Measurements from ENCODE around the gene ACAN. TPM values are rescaled to one million over a fixed set of nuclear protein-coding genes. Genes with fewer than 3 reads are reported as not detected.

ACAN gene
- total RNA-seq, 2 experiments from 2014 or later = not detected

DNA sequence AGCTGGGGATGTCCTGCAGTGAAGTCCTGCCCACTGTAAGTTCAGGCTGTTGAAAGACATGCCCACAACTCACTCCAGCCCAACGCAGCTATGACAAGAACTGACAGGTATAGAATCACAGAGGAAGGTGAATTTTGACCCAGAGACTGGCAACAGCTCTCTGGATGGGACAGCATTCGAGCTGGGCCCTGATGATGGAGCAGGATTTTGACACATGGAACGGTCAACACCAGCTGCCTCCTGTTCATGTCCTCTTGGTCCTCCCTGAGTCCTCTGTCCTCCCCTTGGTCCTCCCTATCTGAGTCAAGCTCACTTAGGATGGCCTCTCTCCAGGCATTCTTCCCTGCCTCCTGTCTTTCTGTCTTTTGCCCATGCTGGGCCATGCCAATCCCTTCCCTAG, 15.2 kb upstream of the ACAN start:
- H3K4me1 ChIP-seq (ENCODE audit: insufficient read depth, low read length) = no peaks in the 10 kb centered on the region
- H3K9me3 Mint-ChIP-seq = peaks cover 5% of the 10 kb centered on the region
- no peak overlapping the region for H3K27ac Mint-ChIP-seq
- DNase-seq = no peak
- ChIA-PET CTCF (no interaction called here), POLR2A (no interaction called here)
- H3K4me3 ChIP-seq (ENCODE audit: low read length) = no peak overlapping the region
- intact Hi-C loops (cut with DNase I, micrococcal nuclease) = no loop called here
- H3K9me3 ChIP-seq (ENCODE audit: control insufficient read depth in 1 of 2, insufficient read depth in 1 of 2, low read length in 2 of 2) = no peaks in the 10 kb centered on the region
- ATAC-seq (ENCODE audit: poor library complexity) = no peak
- TF ChIP-seq, protein P1, sequence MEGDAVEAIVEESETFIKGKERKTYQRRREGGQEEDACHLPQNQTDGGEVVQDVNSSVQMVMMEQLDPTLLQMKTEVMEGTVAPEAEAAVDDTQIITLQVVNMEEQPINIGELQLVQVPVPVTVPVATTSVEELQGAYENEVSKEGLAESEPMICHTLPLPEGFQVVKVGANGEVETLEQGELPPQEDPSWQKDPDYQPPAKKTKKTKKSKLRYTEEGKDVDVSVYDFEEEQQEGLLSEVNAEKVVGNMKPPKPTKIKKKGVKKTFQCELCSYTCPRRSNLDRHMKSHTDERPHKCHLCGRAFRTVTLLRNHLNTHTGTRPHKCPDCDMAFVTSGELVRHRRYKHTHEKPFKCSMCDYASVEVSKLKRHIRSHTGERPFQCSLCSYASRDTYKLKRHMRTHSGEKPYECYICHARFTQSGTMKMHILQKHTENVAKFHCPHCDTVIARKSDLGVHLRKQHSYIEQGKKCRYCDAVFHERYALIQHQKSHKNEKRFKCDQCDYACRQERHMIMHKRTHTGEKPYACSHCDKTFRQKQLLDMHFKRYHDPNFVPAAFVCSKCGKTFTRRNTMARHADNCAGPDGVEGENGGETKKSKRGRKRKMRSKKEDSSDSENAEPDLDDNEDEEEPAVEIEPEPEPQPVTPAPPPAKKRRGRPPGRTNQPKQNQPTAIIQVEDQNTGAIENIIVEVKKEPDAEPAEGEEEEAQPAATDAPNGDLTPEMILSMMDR (IDR thresholded peaks at IDR 0.05) = no peak
- no peaks in the 10 kb centered on the region for H3K4me1 Mint-ChIP-seq (ENCODE audit: low read depth)
- no peaks in the 10 kb centered on the region for H3K36me3 ChIP-seq (ENCODE audit: insufficient read depth, low read length)
- H3K27me3 ChIP-seq (ENCODE audit: control insufficient read depth in 1 of 2, insufficient read depth in 2 of 2, low read length in 2 of 2) = peaks cover 8 to 14% of the 10 kb centered on the region in 2 experiments
- no peak overlapping the region for H3K27ac ChIP-seq (ENCODE audit: low read depth in 1 of 2, low read length in 2 of 2)
- H3K36me3 Mint-ChIP-seq (ENCODE audit: low read depth) = no peaks in the 10 kb centered on the region
- H3K27me3 Mint-ChIP-seq = peaks cover 19% of the 10 kb centered on the region
- no peak overlapping the region for H3K4me3 Mint-ChIP-seq

DNA sequence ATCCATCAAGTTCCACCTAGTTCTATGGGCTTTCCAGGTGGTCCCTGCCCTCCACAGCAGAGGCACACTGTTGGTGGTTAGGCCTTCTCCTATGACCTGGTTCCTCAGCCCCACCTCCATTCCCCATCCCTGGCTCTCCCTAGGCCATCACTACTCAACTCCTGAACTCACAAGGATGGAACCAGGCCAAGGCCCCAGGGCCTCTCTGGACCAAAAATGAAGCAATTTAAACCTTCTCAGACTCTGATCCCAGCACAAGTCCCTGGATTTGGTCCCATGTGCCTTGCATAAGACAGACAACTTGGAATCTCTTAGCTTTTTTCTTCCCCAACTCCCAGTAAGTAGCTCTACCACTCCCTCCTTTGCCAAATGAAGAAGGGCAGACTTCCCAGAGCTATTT, 14.4 kb upstream of the ACAN start:
- TF ChIP-seq, protein P1 (IDR thresholded peaks at IDR 0.05) = no peak
- no peak for DNase-seq
- ChIA-PET POLR2A (no interaction called here), CTCF (no interaction called here)
- no peak overlapping the region for H3K4me3 Mint-ChIP-seq
- H3K4me1 ChIP-seq (ENCODE audit: insufficient read depth, low read length) = no peaks in the 10 kb centered on the region
- no peaks in the 10 kb centered on the region for H3K36me3 Mint-ChIP-seq (ENCODE audit: low read depth)
- H3K27ac ChIP-seq (ENCODE audit: low read depth in 1 of 2, low read length in 2 of 2) = no peak overlapping the region
- no peaks in the 10 kb centered on the region for H3K9me3 ChIP-seq (ENCODE audit: control insufficient read depth in 1 of 2, insufficient read depth in 1 of 2, low read length in 2 of 2)
- H3K9me3 Mint-ChIP-seq = peaks cover 5% of the 10 kb centered on the region
- no peak overlapping the region for H3K27ac Mint-ChIP-seq
- H3K4me3 ChIP-seq (ENCODE audit: low read length) = no peak overlapping the region
- H3K4me1 Mint-ChIP-seq (ENCODE audit: low read depth) = no peaks in the 10 kb centered on the region
- peaks cover 27% of the 10 kb centered on the region for H3K27me3 Mint-ChIP-seq
- intact Hi-C loops (cut with DNase I, micrococcal nuclease) = no loop called here
- no peak for ATAC-seq (ENCODE audit: poor library complexity)
- peaks cover 8 to 22% of the 10 kb centered on the region in 2 experiments for H3K27me3 ChIP-seq (ENCODE audit: control insufficient read depth in 1 of 2, insufficient read depth in 2 of 2, low read length in 2 of 2)
- H3K36me3 ChIP-seq (ENCODE audit: insufficient read depth, low read length) = no peaks in the 10 kb centered on the region

DNA sequence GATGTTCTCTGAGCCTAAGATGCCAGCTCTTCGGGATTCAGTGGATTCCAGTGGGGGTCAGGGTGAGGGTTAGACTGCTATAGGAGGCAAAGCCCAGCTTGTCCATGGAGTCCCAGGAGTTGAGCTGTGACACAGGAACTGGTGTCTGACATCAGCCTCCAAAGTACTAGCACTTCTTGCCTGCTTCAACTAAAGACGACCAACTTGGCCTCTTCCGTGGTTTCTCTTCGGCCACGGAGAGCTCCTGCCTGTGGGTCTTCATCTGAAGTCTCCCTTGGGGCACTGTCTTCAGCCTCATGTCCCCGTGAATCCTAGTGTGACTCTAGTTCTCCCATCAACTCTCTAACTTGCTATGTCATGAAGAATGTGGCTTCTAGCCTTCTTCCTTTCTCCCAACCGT, 12.8 kb upstream of the ACAN start:
- peaks cover 5% of the 10 kb centered on the region for H3K9me3 Mint-ChIP-seq
- Histone ChIP-seq H3K9me3 (ENCODE audit: control insufficient read depth in 1 of 2, insufficient read depth in 1 of 2, low read length in 2 of 2) (no peaks in the 10 kb centered on the region), H3K4me3 (ENCODE audit: low read length) (no peak overlapping the region), H3K4me1 (ENCODE audit: insufficient read depth, low read length) (no peaks in the 10 kb centered on the region), H3K36me3 (ENCODE audit: insufficient read depth, low read length) (no peaks in the 10 kb centered on the region), H3K27ac (ENCODE audit: low read depth in 1 of 2, low read length in 2 of 2) (no peak overlapping the region), H3K27me3 (ENCODE audit: control insufficient read depth in 1 of 2, insufficient read depth in 2 of 2, low read length in 2 of 2) (peaks cover 13 to 32% of the 10 kb centered on the region in 2 experiments)
- H3K4me3 Mint-ChIP-seq = no peak overlapping the region
- peaks cover 43% of the 10 kb centered on the region for H3K27me3 Mint-ChIP-seq
- ATAC-seq (ENCODE audit: poor library complexity) = no peak
- no peak overlapping the region for H3K27ac Mint-ChIP-seq
- DNase-seq = no peak
- POLR2A ChIA-PET = no interaction called here
- H3K36me3 Mint-ChIP-seq (ENCODE audit: low read depth) = no peaks in the 10 kb centered on the region
- intact Hi-C loops (cut with DNase I, micrococcal nuclease) = no loop called here
- H3K4me1 Mint-ChIP-seq (ENCODE audit: low read depth) = no peaks in the 10 kb centered on the region
- CTCF ChIA-PET = no interaction called here
- TF ChIP-seq, protein P1 (IDR thresholded peaks at IDR 0.05) = no peak
